Testis (tissue), 2 donors: ENCODE measurements around the gene NEK9.
"Not testable (repeated sequence)": the region's sequence is repeated elsewhere in the genome, so short reads cannot be mapped to it uniquely, and the experiment has no call there.

ENCODE experiments used
- POLR2A ChIP-seq: fragments of 450-650 bp; IDR thresholded peaks from one replicate; pipeline ENCODE4 v1.6.1; 2017; ENCODE audit warnings: antibody characterized with exemption, mild to moderate bottlenecking, moderate library complexity
- TF ChIP-seq, protein P1 (sequence below), 3 experiments: fragments of 450-650 bp in 2 of 3; fragments of 200-600 bp in 1 of 3; sonication (generic) in 1 of 3; IDR thresholded peaks; one replicate each; pipeline ENCODE4 v1.5.1; 2016 to 2019; ENCODE audit warnings: antibody characterized with exemption in 3 of 3, mild to moderate bottlenecking in 2 of 3, moderate library complexity in 1 of 3

DNA sequence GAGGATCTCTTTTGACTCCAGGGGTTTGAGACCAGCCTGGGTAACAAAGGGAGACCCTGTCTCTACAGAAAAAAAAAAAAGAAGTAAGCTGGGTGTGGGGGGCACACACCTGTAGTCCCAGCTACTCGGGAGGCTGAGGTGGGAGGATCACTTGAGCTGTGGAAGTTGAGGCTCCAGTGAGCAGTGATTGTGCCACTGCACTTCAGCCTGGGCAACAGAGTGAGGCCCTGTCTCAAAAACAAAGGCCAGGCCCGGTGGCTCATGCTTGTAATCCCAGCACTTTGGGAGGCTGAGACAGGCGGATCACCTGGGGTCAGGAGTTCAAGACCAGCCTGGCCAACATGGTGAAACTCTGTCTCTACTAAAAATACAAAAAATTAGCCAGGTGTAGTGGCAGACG is 59.1 kb downstream of the NEK9 start:
- TF ChIP-seq, protein P1, sequence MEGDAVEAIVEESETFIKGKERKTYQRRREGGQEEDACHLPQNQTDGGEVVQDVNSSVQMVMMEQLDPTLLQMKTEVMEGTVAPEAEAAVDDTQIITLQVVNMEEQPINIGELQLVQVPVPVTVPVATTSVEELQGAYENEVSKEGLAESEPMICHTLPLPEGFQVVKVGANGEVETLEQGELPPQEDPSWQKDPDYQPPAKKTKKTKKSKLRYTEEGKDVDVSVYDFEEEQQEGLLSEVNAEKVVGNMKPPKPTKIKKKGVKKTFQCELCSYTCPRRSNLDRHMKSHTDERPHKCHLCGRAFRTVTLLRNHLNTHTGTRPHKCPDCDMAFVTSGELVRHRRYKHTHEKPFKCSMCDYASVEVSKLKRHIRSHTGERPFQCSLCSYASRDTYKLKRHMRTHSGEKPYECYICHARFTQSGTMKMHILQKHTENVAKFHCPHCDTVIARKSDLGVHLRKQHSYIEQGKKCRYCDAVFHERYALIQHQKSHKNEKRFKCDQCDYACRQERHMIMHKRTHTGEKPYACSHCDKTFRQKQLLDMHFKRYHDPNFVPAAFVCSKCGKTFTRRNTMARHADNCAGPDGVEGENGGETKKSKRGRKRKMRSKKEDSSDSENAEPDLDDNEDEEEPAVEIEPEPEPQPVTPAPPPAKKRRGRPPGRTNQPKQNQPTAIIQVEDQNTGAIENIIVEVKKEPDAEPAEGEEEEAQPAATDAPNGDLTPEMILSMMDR (IDR thresholded peaks at IDR 0.05): not testable (repeated sequence)
- not testable (repeated sequence) for TF ChIP-seq POLR2A
